Activated effector memory CD4-positive, alpha-beta T cell treated with Interleukin-2 at 50 U/mL for 16 hours (primary cell): ENCODE data around the gene LCN12.
A peak's percentile ranks its signal among the peaks of the same experiment; 100 is the strongest.

Source experiments
- DNase-seq: peaks from one replicate; pipeline ENCODE4 v3.0.0-alpha.2; 2020

The LCN12 gene

GRCh38 chr9:136945333-136946227 is 6.5 kb upstream of the LCN12 start:
- no peak for DNase-seq

GRCh38 chr9:136946228-136947027 is 5.6 kb upstream of the LCN12 start:
- no peak for DNase-seq

- DNase-seq, result no peak
Observed at GRCh38 chr9:136947028-136947891, 4.8 kb upstream of the LCN12 start.

GRCh38 chr9:136947955-136948510 is 4.0 kb upstream of the LCN12 start:
- no peak for DNase-seq

GRCh38 chr9:136949239-136949816 is 2.7 kb upstream of the LCN12 start:
- DNase-seq, result no peak

GRCh38 chr9:136949817-136950655 is 2.0 kb upstream of the LCN12 start:
- DNase-seq, result peak; percentile 96

GRCh38 chr9:136950656-136951276 is 1.3 kb upstream of the LCN12 start:
- DNase-seq, result no peak

GRCh38 chr9:136952321-136952850 is 313 bp downstream of the LCN12 start:
- no peak for DNase-seq

- no peak for DNase-seq
Observed at GRCh38 chr9:136952876-136953770, 1.1 kb downstream of the LCN12 start.

- no peak for DNase-seq
Observed at GRCh38 chr9:136953771-136954269, 1.7 kb downstream of the LCN12 start.

- DNase-seq, result no peak
Observed at GRCh38 chr9:136954270-136955083, 2.4 kb downstream of the LCN12 start.

- no peak for DNase-seq
Observed at GRCh38 chr9:136955202-136955942, 3.3 kb downstream of the LCN12 start.

- no peak for DNase-seq
Observed at GRCh38 chr9:136955943-136956335, 3.9 kb downstream of the LCN12 start.

GRCh38 chr9:136956604-136957003 is 4.5 kb downstream of the LCN12 start:
- DNase-seq, result no peak

- no peak for DNase-seq
Observed at GRCh38 chr9:136957461-136957860, 5.4 kb downstream of the LCN12 start.

- no peak for DNase-seq
Observed at GRCh38 chr9:136957901-136958300, 5.8 kb downstream of the LCN12 start.

- DNase-seq, result no peak
Observed at GRCh38 chr9:136958473-136958872, 6.4 kb downstream of the LCN12 start.
